SK-N-SH treated with all-trans-retinoic acid at 6 μM for 48 hours (cell line): ENCODE measurements around the gene HNRNPR.

Source experiments
- ATAC-seq: fragments of 200-7000 bp; cut with Tn5 transposase; 3 replicates; pipeline ENCODE4 v1.9.1; 2020; ENCODE audit warnings: mild to moderate bottlenecking, moderate library complexity
- ARNTL ChIP-seq: fragments of 450-650 bp; formaldehyde crosslinking; IDR thresholded peaks from 2 replicates; pipeline ENCODE4 v1.5.0; 2020; ENCODE audit warnings: low read depth, mild to moderate bottlenecking, moderate library complexity, borderline replicate concordance
- BACH2 ChIP-seq: fragments of 250-450 bp; sonication (Bioruptor Pico); IDR thresholded peaks from 2 replicates; pipeline ENCODE4 v1.9.0; 2021; ENCODE audit warnings: mild to moderate bottlenecking, borderline replicate concordance
- CSDC2 ChIP-seq: fragments of 250-450 bp; sonication (Bioruptor Pico); IDR thresholded peaks from 2 replicates; pipeline ENCODE4 v1.5.0; 2020; ENCODE audit warnings: mild to moderate bottlenecking, moderate library complexity
- ESRRG ChIP-seq: fragments of 250-450 bp; sonication (Bioruptor Pico); IDR thresholded peaks from 2 replicates; pipeline ENCODE4 v1.6.1; 2021; ENCODE audit warnings: mild to moderate bottlenecking
- GLIS3 ChIP-seq: fragments of 250-450 bp; sonication (Bioruptor Pico); IDR thresholded peaks from 2 replicates; pipeline ENCODE4 v1.5.0; 2020; ENCODE audit warnings: mild to moderate bottlenecking, moderate library complexity
- ISL1 ChIP-seq: fragments of 250-450 bp; sonication (Bioruptor Pico); IDR thresholded peaks from 2 replicates; pipeline ENCODE4 v2.1.2; 2022; ENCODE audit warnings: mild to moderate bottlenecking, moderate library complexity
- OSR1 ChIP-seq: fragments of 250-450 bp; sonication (Bioruptor Pico); IDR thresholded peaks from 2 replicates; pipeline ENCODE4 v1.8.0; 2022; ENCODE audit warnings: moderate library complexity, mild to moderate bottlenecking, inconsistent platforms
- PPARA ChIP-seq: fragments of 250-450 bp; sonication (Bioruptor Pico); IDR thresholded peaks from 2 replicates; pipeline ENCODE4 v1.5.0; 2020; ENCODE audit warnings: mild to moderate bottlenecking, borderline replicate concordance
- RARB ChIP-seq: fragments of 250-450 bp; sonication (Bioruptor Pico); IDR thresholded peaks from 2 replicates; pipeline ENCODE4 v1.8.0; 2021; ENCODE audit warnings: mild to moderate bottlenecking, moderate library complexity
- SNAI2 ChIP-seq: fragments of 250-450 bp; sonication (Bioruptor Pico); IDR thresholded peaks from 2 replicates; pipeline ENCODE4 v1.5.0; 2020; ENCODE audit warnings: mild to moderate bottlenecking, moderate library complexity
- TCF4 ChIP-seq: fragments of 250-450 bp; sonication (Bioruptor Pico); IDR thresholded peaks from 2 replicates; pipeline ENCODE4 v1.8.0; 2021; ENCODE audit warnings: mild to moderate bottlenecking, moderate library complexity, borderline replicate concordance
- TOX ChIP-seq: fragments of 250-450 bp; sonication (Bioruptor Pico); IDR thresholded peaks from 2 replicates; pipeline ENCODE4 v1.8.0; 2021; ENCODE audit warnings: mild to moderate bottlenecking, moderate library complexity, borderline replicate concordance
- ZC3H10 ChIP-seq: fragments of 250-450 bp; sonication (Bioruptor Pico); IDR thresholded peaks from 2 replicates; pipeline ENCODE4 v1.5.1; 2021; ENCODE audit warnings: mild to moderate bottlenecking, moderate library complexity
- ZFP3 ChIP-seq: fragments of 250-450 bp; sonication (Bioruptor Pico); IDR thresholded peaks from 2 replicates; pipeline ENCODE4 v1.5.0; 2020; ENCODE audit warnings: mild to moderate bottlenecking, moderate library complexity
- ZFP30 ChIP-seq: fragments of 450-650 bp; formaldehyde crosslinking; IDR thresholded peaks from 2 replicates; pipeline ENCODE4 v1.5.0; 2022; ENCODE audit warnings: mild to moderate bottlenecking, moderate library complexity
- ZNF565 ChIP-seq: fragments of 450-650 bp; formaldehyde crosslinking; conservative IDR thresholded peaks from 2 replicates; pipeline ENCODE4 v1.5.0; 2020; ENCODE audit warnings: low read depth, mild to moderate bottlenecking, moderate library complexity
- ZNF70 ChIP-seq: fragments of 450-650 bp; formaldehyde crosslinking; IDR thresholded peaks from 2 replicates; pipeline ENCODE4 v1.5.0; 2020; ENCODE audit warnings: mild to moderate bottlenecking, moderate library complexity
- ZNF8 ChIP-seq: fragments of 450-650 bp; formaldehyde crosslinking; IDR thresholded peaks from 2 replicates; pipeline ENCODE4 v1.5.0; 2020; ENCODE audit warnings: mild to moderate bottlenecking, moderate library complexity
- TF ChIP-seq, protein P1 (sequence below): fragments of 250-450 bp; sonication (Bioruptor Pico); IDR thresholded peaks from 2 replicates; pipeline ENCODE4 v1.5.0; 2020; ENCODE audit warnings: mild to moderate bottlenecking, moderate library complexity
- TF ChIP-seq, protein P2 (sequence below): fragments of 250-450 bp; sonication (Bioruptor Pico); IDR thresholded peaks from 2 replicates; pipeline ENCODE4 v1.8.0; 2020; ENCODE audit warnings: mild to moderate bottlenecking, moderate library complexity, borderline replicate concordance
- TF ChIP-seq, protein P3 (sequence below): fragments of 250-450 bp; sonication (Bioruptor Pico); IDR thresholded peaks from 2 replicates; pipeline ENCODE4 v1.5.1; 2020; ENCODE audit warnings: low read depth, mild to moderate bottlenecking, moderate library complexity
- TF ChIP-seq, protein P4 (sequence below): fragments of 250-450 bp; sonication (Bioruptor Pico); IDR thresholded peaks from 2 replicates; pipeline ENCODE4 v1.5.1; 2021; ENCODE audit warnings: mild to moderate bottlenecking, moderate library complexity

The HNRNPR gene

DNA sequence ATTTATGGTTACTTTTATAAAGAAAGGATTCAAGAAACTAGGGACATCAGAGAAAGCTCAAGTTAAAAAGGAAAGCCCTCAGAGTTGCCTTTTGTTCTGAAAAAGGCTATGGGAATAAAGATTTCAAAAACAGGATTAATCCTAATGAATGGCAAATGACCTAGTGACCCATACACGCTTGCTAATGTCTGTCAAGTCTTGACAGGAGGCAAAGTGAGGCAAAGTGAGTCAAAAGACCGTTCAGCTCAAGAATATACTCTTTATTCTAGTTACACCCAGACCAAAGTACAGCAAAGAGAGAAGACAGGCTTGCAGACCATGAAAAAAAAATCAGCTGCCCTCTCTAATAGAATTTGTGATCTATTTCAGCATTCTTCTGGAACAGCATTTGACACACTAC, 22.1 kb upstream of the HNRNPR start:
- no peak for ATAC-seq
- no peak for TF ChIP-seq ESRRG (CRISPR knock-in tag)
- TF ChIP-seq OSR1, result no peak
- no peak for TF ChIP-seq ZNF70
- no peak for TF ChIP-seq ZC3H10 (CRISPR knock-in tag)
- no peak for TF ChIP-seq ZNF8 (CRISPR knock-in tag)
- no peak for TF ChIP-seq ARNTL
- TF ChIP-seq RARB (CRISPR knock-in tag), result no peak
- no peak for TF ChIP-seq ISL1
- TF ChIP-seq GLIS3 (CRISPR knock-in tag), result no peak
- TF ChIP-seq, protein P1, sequence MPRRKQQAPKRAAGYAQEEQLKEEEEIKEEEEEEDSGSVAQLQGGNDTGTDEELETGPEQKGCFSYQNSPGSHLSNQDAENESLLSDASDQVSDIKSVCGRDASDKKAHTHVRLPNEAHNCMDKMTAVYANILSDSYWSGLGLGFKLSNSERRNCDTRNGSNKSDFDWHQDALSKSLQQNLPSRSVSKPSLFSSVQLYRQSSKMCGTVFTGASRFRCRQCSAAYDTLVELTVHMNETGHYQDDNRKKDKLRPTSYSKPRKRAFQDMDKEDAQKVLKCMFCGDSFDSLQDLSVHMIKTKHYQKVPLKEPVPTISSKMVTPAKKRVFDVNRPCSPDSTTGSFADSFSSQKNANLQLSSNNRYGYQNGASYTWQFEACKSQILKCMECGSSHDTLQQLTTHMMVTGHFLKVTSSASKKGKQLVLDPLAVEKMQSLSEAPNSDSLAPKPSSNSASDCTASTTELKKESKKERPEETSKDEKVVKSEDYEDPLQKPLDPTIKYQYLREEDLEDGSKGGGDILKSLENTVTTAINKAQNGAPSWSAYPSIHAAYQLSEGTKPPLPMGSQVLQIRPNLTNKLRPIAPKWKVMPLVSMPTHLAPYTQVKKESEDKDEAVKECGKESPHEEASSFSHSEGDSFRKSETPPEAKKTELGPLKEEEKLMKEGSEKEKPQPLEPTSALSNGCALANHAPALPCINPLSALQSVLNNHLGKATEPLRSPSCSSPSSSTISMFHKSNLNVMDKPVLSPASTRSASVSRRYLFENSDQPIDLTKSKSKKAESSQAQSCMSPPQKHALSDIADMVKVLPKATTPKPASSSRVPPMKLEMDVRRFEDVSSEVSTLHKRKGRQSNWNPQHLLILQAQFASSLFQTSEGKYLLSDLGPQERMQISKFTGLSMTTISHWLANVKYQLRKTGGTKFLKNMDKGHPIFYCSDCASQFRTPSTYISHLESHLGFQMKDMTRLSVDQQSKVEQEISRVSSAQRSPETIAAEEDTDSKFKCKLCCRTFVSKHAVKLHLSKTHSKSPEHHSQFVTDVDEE (CRISPR knock-in tag), result no peak
- no peak for TF ChIP-seq ZFP30 (CRISPR knock-in tag)
- no peak for TF ChIP-seq BACH2 (CRISPR knock-in tag)
- TF ChIP-seq, protein P2, sequence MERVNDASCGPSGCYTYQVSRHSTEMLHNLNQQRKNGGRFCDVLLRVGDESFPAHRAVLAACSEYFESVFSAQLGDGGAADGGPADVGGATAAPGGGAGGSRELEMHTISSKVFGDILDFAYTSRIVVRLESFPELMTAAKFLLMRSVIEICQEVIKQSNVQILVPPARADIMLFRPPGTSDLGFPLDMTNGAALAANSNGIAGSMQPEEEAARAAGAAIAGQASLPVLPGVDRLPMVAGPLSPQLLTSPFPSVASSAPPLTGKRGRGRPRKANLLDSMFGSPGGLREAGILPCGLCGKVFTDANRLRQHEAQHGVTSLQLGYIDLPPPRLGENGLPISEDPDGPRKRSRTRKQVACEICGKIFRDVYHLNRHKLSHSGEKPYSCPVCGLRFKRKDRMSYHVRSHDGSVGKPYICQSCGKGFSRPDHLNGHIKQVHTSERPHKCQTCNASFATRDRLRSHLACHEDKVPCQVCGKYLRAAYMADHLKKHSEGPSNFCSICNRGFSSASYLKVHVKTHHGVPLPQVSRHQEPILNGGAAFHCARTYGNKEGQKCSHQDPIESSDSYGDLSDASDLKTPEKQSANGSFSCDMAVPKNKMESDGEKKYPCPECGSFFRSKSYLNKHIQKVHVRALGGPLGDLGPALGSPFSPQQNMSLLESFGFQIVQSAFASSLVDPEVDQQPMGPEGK (CRISPR knock-in tag), result no peak
- no peak for TF ChIP-seq PPARA (CRISPR knock-in tag)
- TF ChIP-seq CSDC2, result no peak
- TF ChIP-seq, protein P3, sequence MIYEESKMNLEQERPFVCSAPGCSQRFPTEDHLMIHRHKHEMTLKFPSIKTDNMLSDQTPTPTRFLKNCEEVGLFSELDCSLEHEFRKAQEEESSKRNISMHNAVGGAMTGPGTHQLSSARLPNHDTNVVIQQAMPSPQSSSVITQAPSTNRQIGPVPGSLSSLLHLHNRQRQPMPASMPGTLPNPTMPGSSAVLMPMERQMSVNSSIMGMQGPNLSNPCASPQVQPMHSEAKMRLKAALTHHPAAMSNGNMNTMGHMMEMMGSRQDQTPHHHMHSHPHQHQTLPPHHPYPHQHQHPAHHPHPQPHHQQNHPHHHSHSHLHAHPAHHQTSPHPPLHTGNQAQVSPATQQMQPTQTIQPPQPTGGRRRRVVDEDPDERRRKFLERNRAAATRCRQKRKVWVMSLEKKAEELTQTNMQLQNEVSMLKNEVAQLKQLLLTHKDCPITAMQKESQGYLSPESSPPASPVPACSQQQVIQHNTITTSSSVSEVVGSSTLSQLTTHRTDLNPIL, result no peak
- TF ChIP-seq TCF4 (CRISPR knock-in tag), result no peak
- no peak for TF ChIP-seq TOX
- TF ChIP-seq, all 23 proteins: peak for 0

DNA sequence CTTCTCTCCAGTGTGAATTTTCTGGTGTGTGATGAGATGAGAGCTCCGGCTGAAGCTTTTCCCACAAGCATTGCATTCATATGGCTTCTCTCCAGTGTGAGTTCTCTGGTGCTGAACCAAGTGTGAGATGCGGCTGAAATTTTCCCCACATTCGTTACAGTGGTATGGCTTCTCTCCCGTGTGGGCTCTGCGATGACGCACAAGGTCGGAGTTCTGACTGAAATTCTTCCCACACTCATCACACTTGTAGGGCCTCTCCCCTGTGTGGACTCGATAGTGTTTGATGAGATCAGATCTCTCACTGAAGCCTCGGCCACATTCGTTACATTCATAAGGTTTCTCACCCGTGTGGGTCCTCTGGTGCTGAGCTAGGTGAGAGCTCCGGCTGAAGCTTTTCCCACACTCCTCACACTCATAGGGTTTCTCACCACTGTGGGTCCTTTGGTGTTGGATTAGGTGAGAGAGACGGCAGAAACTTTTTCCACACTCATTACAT, 18.2 kb upstream of the HNRNPR start:
- ATAC-seq, result no peak
- no peak for TF ChIP-seq CSDC2

DNA sequence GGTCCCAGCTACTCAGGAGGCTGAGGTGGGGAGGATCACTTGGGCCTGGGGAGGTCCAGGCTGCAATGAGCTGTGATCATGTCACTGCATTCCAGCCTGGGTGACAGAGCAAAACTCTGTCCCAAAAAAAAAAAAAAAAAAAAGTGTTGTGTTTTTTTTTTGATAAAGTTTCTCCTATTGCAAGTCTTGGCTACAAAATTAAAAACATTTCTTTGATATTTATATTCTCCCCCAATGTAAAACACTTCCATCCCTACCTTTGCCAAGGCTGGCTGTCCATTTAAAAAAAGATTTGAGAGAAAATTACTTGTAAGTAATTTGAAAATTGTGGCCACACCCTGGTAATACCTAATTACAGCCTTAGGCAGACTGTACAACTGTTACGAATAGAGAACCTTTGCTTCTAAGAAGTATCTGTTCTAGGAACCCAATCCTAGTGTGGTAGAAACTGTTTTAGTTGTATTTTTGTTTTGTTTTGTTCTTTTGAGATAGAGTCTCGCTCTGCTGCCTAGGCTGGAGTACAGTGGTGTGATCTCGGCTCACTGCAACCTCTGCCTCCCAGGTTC, 14.3 kb upstream of the HNRNPR start:
- no peak for TF ChIP-seq BACH2 (CRISPR knock-in tag)
- TF ChIP-seq, protein P3, result no peak
- no peak for TF ChIP-seq ISL1
- no peak for TF ChIP-seq ZC3H10 (CRISPR knock-in tag)
- TF ChIP-seq, protein P2 (CRISPR knock-in tag), result no peak
- TF ChIP-seq TCF4 (CRISPR knock-in tag), result no peak
- no peak for TF ChIP-seq SNAI2 (CRISPR knock-in tag)
- TF ChIP-seq, protein P1 (CRISPR knock-in tag), result no peak
- TF ChIP-seq, protein P4, sequence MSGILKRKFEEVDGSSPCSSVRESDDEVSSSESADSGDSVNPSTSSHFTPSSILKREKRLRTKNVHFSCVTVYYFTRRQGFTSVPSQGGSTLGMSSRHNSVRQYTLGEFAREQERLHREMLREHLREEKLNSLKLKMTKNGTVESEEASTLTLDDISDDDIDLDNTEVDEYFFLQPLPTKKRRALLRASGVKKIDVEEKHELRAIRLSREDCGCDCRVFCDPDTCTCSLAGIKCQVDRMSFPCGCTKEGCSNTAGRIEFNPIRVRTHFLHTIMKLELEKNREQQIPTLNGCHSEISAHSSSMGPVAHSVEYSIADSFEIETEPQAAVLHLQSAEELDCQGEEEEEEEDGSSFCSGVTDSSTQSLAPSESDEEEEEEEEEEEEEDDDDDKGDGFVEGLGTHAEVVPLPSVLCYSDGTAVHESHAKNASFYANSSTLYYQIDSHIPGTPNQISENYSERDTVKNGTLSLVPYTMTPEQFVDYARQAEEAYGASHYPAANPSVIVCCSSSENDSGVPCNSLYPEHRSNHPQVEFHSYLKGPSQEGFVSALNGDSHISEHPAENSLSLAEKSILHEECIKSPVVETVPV (CRISPR knock-in tag), result no peak
- TF ChIP-seq ESRRG (CRISPR knock-in tag), result no peak
- no peak for TF ChIP-seq ZNF565 (CRISPR knock-in tag)
- TF ChIP-seq ZFP3 (CRISPR knock-in tag), result no peak
- TF ChIP-seq ZNF8 (CRISPR knock-in tag), result no peak
- TF ChIP-seq PPARA (CRISPR knock-in tag), result no peak
- TF ChIP-seq CSDC2, result no peak
- ATAC-seq, result no peak
